Adrenal gland (tissue), 19 donors: ENCODE data around the gene ASPDH. TPM values are rescaled to one million over a fixed set of nuclear protein-coding genes. Genes with fewer than 3 reads are reported as not detected.

Experiments used
- DNase-seq, 7 donors: peaks; one replicate each; pipeline ENCODE4 v3.0.0-alpha.2; 2019 to 2020
- H3K27ac ChIP-seq, 5 donors: fragments of 200-600 bp; sonication (generic) in 4 of 5; 1 replicate in 3 of 5; 2 replicates in 2 of 5; pipeline versions ENCODE4 v1.5.1 to v1.8.0; 2016 to 2020; ENCODE audit warnings: mild to moderate bottlenecking in 1 of 5
- H3K27me3 ChIP-seq: fragments of 200-600 bp; 2 replicates; pipeline ENCODE4 v1.8.0; 2021
- H3K36me3 ChIP-seq, 2 donors: fragments of 200-600 bp; replicated peaks in 1 of 2; 1 replicate in 1 of 2; 2 replicates in 1 of 2; pipeline versions ENCODE4 v1.5.1 to v1.8.0; 2018 to 2022
- H3K4me1 ChIP-seq, 2 donors: fragments of 200-600 bp; replicated peaks in 1 of 2; 1 replicate in 1 of 2; 2 replicates in 1 of 2; pipeline versions ENCODE4 v1.5.1 to v1.8.0; 2018 to 2021
- H3K4me3 ChIP-seq, 4 donors: fragments of 200-600 bp; sonication (generic) in 3 of 4; one replicate each; pipeline ENCODE4 v1.5.1; 2016 to 2018
- H3K9me3 ChIP-seq, 3 donors: fragments of 200-600 bp; sonication (generic) in 1 of 3; replicated peaks in 1 of 3; 1 replicate in 2 of 3; 2 replicates in 1 of 3; pipeline versions ENCODE4 v1.5.1 to v1.8.0; 2016 to 2021
- CTCF ChIP-seq, 6 experiments: fragments of 450-650 bp in 4 of 6; fragments of 200-600 bp in 2 of 6; sonication (generic) in 1 of 6; IDR thresholded peaks; 1 replicate in 5 of 6; 2 replicates in 1 of 6; pipeline versions ENCODE4 v1.5.1 to v1.8.0; 2016 to 2021; ENCODE audit warnings: antibody characterized with exemption in 6 of 6, mild to moderate bottlenecking in 2 of 6, moderate library complexity in 1 of 6
- POLR2A ChIP-seq, 2 donors: fragments of 450-650 bp; IDR thresholded peaks; one replicate each; pipeline ENCODE4 v1.6.1; 2017; ENCODE audit warnings: antibody characterized with exemption in 2 of 2, mild to moderate bottlenecking in 2 of 2, moderate library complexity in 1 of 2
- WGBS, 4 donors: extraction: QIAGEN DNeasy Blood & Tissue Kit in 2 of 4; methylation state at CpG; one replicate each; pipeline versions ENCODE4 v1.1.5 to v1.1.7; 2013 to 2017; 5-methylcytosine and 5-hydroxymethylcytosine counted together
- intact Hi-C, 2 donors: fragments of 100-400 bp; cut with DNase I; formaldehyde crosslinking; loops; one replicate each; pipeline versions ENCODE4 v1.14.1 to v1.15.0; 2022 to 2023
- long read RNA-seq, 10 donors: library from polyadenylated mRNA in 3 of 10; unstranded in 2 of 10; stranded (forward) in 1 of 10; transcript quantifications; one replicate each; pipeline ENCODE4 v2.0.0 and lab custom pipeline, GENCODE V29; 2021 to 2026
- polyA plus RNA-seq, 3 donors: library from polyadenylated mRNA; stranded (reverse); fragments of 200-250 nt in 2 of 3; fragments of 350-450 nt in 1 of 3; fragmentation: Illumina TruSeq in 1 of 3; extraction: RNeasy Lipid Tissue Mini Kit (QIAGEN cat#74804) in 1 of 3; gene quantifications; one replicate each; pipeline ENCODE4 v1.2.3, GENCODE V29; 2013 to 2014
- total RNA-seq, 9 donors: library from RNA; depleted of rRNA in 4 of 9; stranded (reverse); fragments of >200 nt in 4 of 9; fragments of 120-200 nt in 1 of 9; fragmentation: NEBNext Ultra II Directional in 1 of 9; extraction: Animal tissue kit (Norgen Biotek cat#: 25700) in 1 of 9; gene quantifications; one replicate each; pipeline versions ENCODE4 v1.1.0 to v1.2.4, GENCODE V29; 2013 to 2023
- donor health status: healthy with polysubstance abuse.
- donor health status: Bipolar disorder and iron deficiency.
- donor health status: DM: yes; HTN: yes; CAD: no.
- donor health status: DM: no; HTN: no; CAD: no.
- donor health status: DM: no; HTN: no; CAD: no.
- donor health status: DM: yes; HTN: yes; CAD: no.

ASPDH gene
- 1 to 10 TPM in 2 of 9 donors, under 1 TPM in 3, not detected in 4; 0.38 to 2.7 (median 0.44) TPM for total RNA-seq
- polyA plus RNA-seq = 10 to 100 TPM in 1 of 3 donors, 1 to 10 TPM in 2; 1.4 to 30.5 (median 5.7) TPM
- long read RNA-seq, donor 1 = 0 reads
- long read RNA-seq, donor 2 = 0 reads
- long read RNA-seq, donor 3, partial matches to known transcripts = 0 of 1 reads
- long read RNA-seq, donor 3, other reads (novel, unspliced or antisense) = 0 of 1 reads
- long read RNA-seq, donor 4 = 0 reads
- long read RNA-seq, donor 5 = 0 reads
- long read RNA-seq, donor 6, partial matches to known transcripts = 0 of 10 reads
- long read RNA-seq, donor 6, other reads (novel, unspliced or antisense) = 6 of 10 reads
- long read RNA-seq, donor 7 = 0 reads
- long read RNA-seq, donor 8 = 0 reads
- long read RNA-seq, donor 9 = 0 reads
- long read RNA-seq, donor 10 = 0 reads

GRCh38 chr19:50513746-50514345 lies at the start of gene ASPDH:
TSS of gene ASPDH (minus strand) at chr19:50513913. CDS start at chr19:50513823, 90 bp downstream.
- no peak for DNase-seq
- H3K4me3 ChIP-seq = no peak within 1 kb of the TSS
- WGBS, 4 donors = 28 to 55% (median 38%) methylated on average over 11 to 22 of the region's 22 CpGs
- no peaks in the 10 kb centered on the region for H3K9me3 ChIP-seq
- intact Hi-C loops = no loop called here
- H3K36me3 ChIP-seq = no peaks in the 10 kb centered on the region
- H3K27ac ChIP-seq = peak within 1 kb of the TSS in 1 of 5 donors; percentile 78
- H3K27me3 ChIP-seq = no peaks in the 10 kb centered on the region
- H3K4me1 ChIP-seq = peaks cover 8% of the 10 kb centered on the region in 2 donors
- TF ChIP-seq POLR2A (IDR thresholded peaks at IDR 0.05) (no peak), CTCF (IDR thresholded peaks at IDR 0.05) (no peak)

GRCh38 chr19:50562996-50563395 lies 49.3 kb upstream of the ASPDH start:
- Histone ChIP-seq H3K9me3 (no peaks in the 10 kb centered on the region), H3K36me3 (no peaks in the 10 kb centered on the region), H3K4me1 (no peaks in the 10 kb centered on the region), H3K27ac (no peak overlapping the region), H3K27me3 (peaks cover 19% of the 10 kb centered on the region), H3K4me3 (no peak overlapping the region)
- no peak for DNase-seq
- intact Hi-C loops = no loop called here
- 75 to 85% (median 79%) methylated on average over 3 to 9 of the region's 9 CpGs for WGBS, 4 donors
- TF ChIP-seq CTCF (IDR thresholded peaks at IDR 0.05) = no peak
- no peak for TF ChIP-seq POLR2A (IDR thresholded peaks at IDR 0.05)

- H3K4me3 ChIP-seq = no peak overlapping the region
- peaks cover 16% of the 10 kb centered on the region for H3K27me3 ChIP-seq
- no peak for DNase-seq
- 52 to 58% (median 53%) methylated on average over 4 of the region's 4 CpGs for WGBS, 4 donors
- no peaks in the 10 kb centered on the region for H3K9me3 ChIP-seq
- no peaks in the 10 kb centered on the region for H3K36me3 ChIP-seq
- TF ChIP-seq POLR2A (IDR thresholded peaks at IDR 0.05) = no peak
- no peak for TF ChIP-seq CTCF (IDR thresholded peaks at IDR 0.05)
- H3K4me1 ChIP-seq = no peaks in the 10 kb centered on the region
- intact Hi-C loops = no loop called here
- no peak overlapping the region for H3K27ac ChIP-seq
These were observed 48.6 kb upstream of the ASPDH start for GRCh38 chr19:50562329-50562728.

- DNase-seq = no peak
- Histone ChIP-seq H3K9me3 (no peaks in the 10 kb centered on the region), H3K4me3 (no peak overlapping the region), H3K36me3 (no peaks in the 10 kb centered on the region), H3K27ac (no peak overlapping the region), H3K27me3 (peaks cover 16% of the 10 kb centered on the region), H3K4me1 (peaks cover 0 to 10% of the 10 kb centered on the region in 2 donors)
- TF ChIP-seq CTCF (IDR thresholded peaks at IDR 0.05) (no peak), POLR2A (IDR thresholded peaks at IDR 0.05) (no peak)
- intact Hi-C loops = no loop called here
- WGBS, 4 donors = 56 to 81% (median 68%) methylated on average over 8 to 10 of the region's 10 CpGs
These were observed 45.9 kb upstream of the ASPDH start for GRCh38 chr19:50559636-50560035.
